Embryonic facial prominence (tissue), 1 donor: ENCODE results near the gene PRORP.
"Not testable (repeated sequence)": the region's sequence is repeated elsewhere in the genome, so short reads cannot be mapped to it uniquely, and the experiment has no call there.

Experiments
- DNase-seq: peaks from one replicate; pipeline ENCODE4 v3.0.0-alpha.2; 2016; ENCODE audit errors: extremely low spot score

PRORP gene

GRCh38 chr14:35138585-35138984 is 16.2 kb downstream of the PRORP start:
- no peak for DNase-seq

DNA sequence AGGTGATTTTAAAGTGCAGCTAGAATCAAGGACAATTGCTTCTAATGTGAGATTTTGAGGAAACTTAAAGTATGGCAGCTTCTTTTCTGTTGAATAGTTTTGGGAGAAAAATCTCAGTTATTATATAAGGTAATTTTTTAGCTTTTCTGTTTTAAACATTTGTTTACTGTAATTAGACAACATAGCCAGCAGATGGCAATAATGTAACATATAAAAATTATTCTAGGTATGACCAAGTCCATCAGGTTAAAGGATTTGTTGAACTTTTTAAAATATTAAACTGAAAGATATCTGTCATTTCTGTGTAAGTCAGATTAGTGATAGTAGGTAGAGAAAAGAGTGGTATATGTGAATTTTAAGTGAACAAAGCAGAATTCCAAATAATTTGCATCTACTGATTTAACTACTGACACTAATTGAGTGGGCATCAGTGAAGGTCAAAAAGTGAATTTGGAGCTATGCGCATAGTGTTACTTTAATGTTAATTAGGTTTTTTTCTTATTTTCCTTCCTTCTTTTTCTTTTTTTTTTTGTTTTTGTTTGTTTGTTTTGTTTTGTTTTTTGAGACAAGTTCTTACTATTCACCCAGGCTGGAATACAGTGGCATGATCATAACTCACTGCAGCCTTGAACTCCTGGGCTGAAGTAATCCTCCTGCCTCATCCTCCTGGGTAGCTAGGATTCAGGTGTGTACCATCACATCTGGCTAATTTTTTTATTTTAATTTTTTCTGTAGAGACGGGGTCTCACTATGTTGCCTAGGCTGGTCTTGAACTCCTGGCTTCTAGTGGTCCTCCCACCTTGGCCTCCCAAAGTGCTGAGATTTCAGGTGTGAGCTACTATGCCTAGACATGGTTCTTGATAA is 18.6 kb downstream of the PRORP start:
- DNase-seq, result no peak

GRCh38 chr14:35144029-35144428 is 21.7 kb downstream of the PRORP start:
- no peak for DNase-seq

GRCh38 chr14:35146711-35147149 is 24.4 kb downstream of the PRORP start:
- no peak for DNase-seq

- DNase-seq, result no peak
Measured at GRCh38 chr14:35147186-35147585, 24.8 kb downstream of the PRORP start.

- DNase-seq, result no peak
Measured at GRCh38 chr14:35147711-35148110, 25.4 kb downstream of the PRORP start.

DNA sequence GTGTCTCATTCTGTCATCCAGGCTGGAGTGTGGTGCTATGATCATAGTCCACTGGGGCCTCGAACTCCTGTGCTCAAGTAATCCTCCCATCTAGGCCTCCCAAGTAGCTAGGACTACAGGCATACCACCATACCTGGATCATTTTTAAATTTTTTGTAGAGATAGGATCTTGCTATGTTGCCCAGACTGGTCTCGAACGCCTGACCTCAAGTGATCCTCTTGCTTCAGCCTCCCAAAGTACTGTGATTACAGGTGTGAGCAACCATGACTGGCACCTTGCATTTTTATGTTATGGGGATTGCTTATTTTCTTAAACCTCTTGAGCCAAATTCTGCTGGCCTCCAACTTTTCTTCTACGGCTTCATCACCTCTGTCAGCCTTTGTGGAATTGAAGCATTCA is 26.9 kb downstream of the PRORP start:
- DNase-seq, result no peak

GRCh38 chr14:35152531-35152930 is 30.2 kb downstream of the PRORP start:
- DNase-seq, result not testable (repeated sequence)

DNA sequence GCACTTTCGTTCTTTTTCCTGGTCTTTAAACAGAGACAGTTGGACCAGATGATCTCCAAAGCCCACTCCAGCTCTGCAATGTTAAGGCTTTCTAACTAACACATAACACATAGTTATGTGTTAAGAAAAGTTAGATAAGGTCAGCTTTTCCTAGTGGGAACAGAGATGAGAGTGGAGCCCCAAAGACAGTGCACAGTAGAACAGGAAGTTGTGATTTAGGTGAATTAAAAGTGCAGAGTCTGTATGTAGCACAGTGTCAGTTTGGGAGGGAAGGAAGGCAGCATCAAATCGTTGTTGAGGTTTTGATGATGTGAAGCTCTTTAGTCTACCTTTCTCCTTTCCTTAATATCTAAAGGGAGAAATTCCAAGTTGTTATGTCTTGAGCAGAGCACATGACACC is 31.7 kb downstream of the PRORP start:
- no peak for DNase-seq

DNA sequence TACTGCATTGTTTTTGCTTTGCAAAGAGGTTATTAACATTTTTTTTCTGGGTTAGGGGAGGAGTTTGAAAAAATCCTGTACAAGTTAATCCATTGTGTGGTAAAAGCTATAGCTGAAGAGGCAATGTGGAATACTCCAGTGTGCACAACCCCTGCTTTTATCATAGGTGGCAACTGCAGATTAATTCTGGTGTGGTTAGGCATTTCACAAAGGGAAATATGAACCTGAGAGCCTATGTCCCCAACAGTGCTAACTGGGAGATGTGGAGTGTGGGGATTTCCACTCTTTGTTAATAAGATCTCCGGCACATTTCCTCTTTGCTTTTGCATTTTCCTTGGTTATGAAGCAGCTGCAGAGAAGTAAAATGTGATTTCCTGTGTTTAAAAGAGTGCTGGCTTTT is 33.6 kb downstream of the PRORP start:
- no peak for DNase-seq

GRCh38 chr14:35158491-35158890 is 36.1 kb downstream of the PRORP start:
- no peak for DNase-seq

- no peak for DNase-seq
Measured at GRCh38 chr14:35158951-35159653, 36.8 kb downstream of the PRORP start.

- DNase-seq, result no peak
Measured at GRCh38 chr14:35159742-35160409, 37.5 kb downstream of the PRORP start.

- no peak for DNase-seq
Measured at GRCh38 chr14:35161231-35161630, 38.9 kb downstream of the PRORP start.

GRCh38 chr14:35163384-35163783 is 41.0 kb downstream of the PRORP start:
- no peak for DNase-seq

DNA sequence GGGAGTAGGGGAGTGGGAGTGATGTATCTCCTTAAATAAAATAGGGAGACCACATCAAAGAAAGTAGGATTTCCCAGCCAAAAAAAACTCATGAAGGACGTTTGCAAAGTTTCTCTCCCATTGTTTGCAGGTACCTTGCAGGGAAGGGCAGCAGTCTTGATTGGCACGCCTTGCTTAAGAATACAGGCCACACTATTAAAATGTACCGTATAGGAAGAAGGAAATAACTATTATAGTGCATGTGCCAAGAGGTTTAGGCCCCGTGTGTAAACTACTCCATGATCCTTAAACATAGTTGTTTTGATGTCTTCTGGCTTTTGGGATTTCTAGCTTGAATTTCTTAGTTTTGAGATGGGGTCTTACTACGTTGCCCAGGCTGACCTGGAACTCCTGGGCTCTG is 42.5 kb downstream of the PRORP start:
- no peak for DNase-seq

DNA sequence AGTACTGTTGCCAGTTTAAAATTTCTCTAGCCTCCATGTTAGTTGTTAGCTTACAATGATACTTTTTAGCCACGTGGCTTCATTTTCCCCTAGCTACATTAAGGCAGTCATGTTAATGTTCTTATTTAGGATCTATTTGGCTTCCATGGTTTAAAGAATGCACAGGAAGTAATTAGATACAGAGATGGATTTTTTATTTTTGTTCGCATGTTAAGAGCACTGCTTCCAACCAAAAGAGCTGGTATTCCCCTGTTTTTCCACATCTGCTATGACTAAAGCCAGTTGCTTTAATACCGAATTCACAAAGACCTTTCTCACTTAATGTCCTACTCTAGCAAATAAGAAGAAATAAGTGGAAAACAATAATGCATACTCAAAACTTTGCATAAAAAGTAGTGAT is 45.1 kb downstream of the PRORP start:
- DNase-seq, result no peak
